ENCODE measurements around the gene PALM2AKAP2. TPM values are rescaled to one million over a fixed set of nuclear protein-coding genes. Genes with fewer than 3 reads are reported as not detected.

The PALM2AKAP2 gene
- total RNA-seq, 1 donor from 2014 or later: 10.1 TPM

GRCh38 chr9:109775516-109775915, 4.5 kb upstream of the PALM2AKAP2 start:
- TF ChIP-seq, protein P1, sequence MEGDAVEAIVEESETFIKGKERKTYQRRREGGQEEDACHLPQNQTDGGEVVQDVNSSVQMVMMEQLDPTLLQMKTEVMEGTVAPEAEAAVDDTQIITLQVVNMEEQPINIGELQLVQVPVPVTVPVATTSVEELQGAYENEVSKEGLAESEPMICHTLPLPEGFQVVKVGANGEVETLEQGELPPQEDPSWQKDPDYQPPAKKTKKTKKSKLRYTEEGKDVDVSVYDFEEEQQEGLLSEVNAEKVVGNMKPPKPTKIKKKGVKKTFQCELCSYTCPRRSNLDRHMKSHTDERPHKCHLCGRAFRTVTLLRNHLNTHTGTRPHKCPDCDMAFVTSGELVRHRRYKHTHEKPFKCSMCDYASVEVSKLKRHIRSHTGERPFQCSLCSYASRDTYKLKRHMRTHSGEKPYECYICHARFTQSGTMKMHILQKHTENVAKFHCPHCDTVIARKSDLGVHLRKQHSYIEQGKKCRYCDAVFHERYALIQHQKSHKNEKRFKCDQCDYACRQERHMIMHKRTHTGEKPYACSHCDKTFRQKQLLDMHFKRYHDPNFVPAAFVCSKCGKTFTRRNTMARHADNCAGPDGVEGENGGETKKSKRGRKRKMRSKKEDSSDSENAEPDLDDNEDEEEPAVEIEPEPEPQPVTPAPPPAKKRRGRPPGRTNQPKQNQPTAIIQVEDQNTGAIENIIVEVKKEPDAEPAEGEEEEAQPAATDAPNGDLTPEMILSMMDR (IDR thresholded peaks at IDR 0.05; ENCODE audit: insufficient read depth, low read length, poor library complexity, severe bottlenecking): no peak
- Histone ChIP-seq H3K27me3 (ENCODE audit: control insufficient read depth, insufficient read depth, low read length) (no peaks in the 10 kb centered on the region), H3K36me3 (ENCODE audit: control insufficient read depth, insufficient read depth, low read length) (no peaks in the 10 kb centered on the region), H3K4me3 (ENCODE audit: low read depth, low read length) (no peak overlapping the region)
- no peak for DNase-seq (ENCODE audit: low read depth)

DNA sequence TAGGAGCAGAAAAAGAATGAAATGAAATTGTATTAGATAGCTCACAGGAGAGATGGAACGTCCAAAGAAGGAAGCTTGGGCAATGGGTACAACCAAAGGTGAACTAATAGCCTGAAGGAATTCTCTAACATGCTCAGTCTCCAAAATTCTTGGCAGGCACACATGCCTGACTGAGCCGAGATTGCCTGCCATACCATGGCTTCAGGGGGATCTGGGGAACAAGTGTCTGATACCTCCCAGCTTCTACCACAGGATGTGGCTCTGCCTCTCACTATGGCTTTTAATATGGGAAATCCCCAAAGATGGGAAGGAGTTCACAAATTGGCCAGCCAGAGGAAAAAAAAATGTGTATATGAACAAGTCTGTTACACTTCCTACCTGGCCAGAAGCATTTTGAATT, 3.6 kb upstream of the PALM2AKAP2 start:
- Histone ChIP-seq H3K4me3 (ENCODE audit: low read depth, low read length) (no peak overlapping the region), H3K36me3 (ENCODE audit: control insufficient read depth, insufficient read depth, low read length) (no peaks in the 10 kb centered on the region), H3K27me3 (ENCODE audit: control insufficient read depth, insufficient read depth, low read length) (no peaks in the 10 kb centered on the region)
- TF ChIP-seq, protein P1 (IDR thresholded peaks at IDR 0.05; ENCODE audit: insufficient read depth, low read length, poor library complexity, severe bottlenecking): no peak
- DNase-seq (ENCODE audit: low read depth): no peak

GRCh38 chr9:109780453-109781033, 545 bp downstream of the PALM2AKAP2 start:
- no peaks in the 10 kb centered on the region for H3K27me3 ChIP-seq (ENCODE audit: control insufficient read depth, insufficient read depth, low read length)
- no peak for DNase-seq (ENCODE audit: low read depth)
- TF ChIP-seq, protein P1 (IDR thresholded peaks at IDR 0.05; ENCODE audit: insufficient read depth, low read length, poor library complexity, severe bottlenecking): no peak
- H3K36me3 ChIP-seq (ENCODE audit: control insufficient read depth, insufficient read depth, low read length): no peaks in the 10 kb centered on the region
- peak overlapping the region; percentile 77 for H3K4me3 ChIP-seq (ENCODE audit: low read depth, low read length)

DNA sequence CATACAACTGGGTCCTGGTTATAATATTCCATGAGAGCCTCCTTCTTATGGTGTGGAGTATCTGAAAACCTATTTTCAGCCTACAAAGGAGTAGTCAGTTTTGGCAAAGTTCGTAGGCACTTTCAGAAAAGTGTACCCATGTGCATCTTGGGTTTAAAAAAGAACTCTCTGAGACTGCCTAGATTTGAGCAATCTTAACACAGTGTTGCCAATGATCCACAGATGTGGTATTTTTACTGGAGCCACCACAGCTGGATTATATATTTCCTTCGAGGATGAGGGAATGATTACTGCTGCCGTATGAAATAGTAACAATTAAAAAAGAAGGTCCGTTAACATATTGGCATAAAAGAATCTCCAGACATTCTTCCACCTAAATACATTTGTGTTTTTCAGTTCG, 1.1 kb downstream of the PALM2AKAP2 start:
- H3K27me3 ChIP-seq (ENCODE audit: control insufficient read depth, insufficient read depth, low read length): no peaks in the 10 kb centered on the region
- TF ChIP-seq, protein P1 (IDR thresholded peaks at IDR 0.05; ENCODE audit: insufficient read depth, low read length, poor library complexity, severe bottlenecking): no peak
- H3K36me3 ChIP-seq (ENCODE audit: control insufficient read depth, insufficient read depth, low read length): no peaks in the 10 kb centered on the region
- peak overlapping the region; percentile 77 for H3K4me3 ChIP-seq (ENCODE audit: low read depth, low read length)
- DNase-seq (ENCODE audit: low read depth): no peak

DNA sequence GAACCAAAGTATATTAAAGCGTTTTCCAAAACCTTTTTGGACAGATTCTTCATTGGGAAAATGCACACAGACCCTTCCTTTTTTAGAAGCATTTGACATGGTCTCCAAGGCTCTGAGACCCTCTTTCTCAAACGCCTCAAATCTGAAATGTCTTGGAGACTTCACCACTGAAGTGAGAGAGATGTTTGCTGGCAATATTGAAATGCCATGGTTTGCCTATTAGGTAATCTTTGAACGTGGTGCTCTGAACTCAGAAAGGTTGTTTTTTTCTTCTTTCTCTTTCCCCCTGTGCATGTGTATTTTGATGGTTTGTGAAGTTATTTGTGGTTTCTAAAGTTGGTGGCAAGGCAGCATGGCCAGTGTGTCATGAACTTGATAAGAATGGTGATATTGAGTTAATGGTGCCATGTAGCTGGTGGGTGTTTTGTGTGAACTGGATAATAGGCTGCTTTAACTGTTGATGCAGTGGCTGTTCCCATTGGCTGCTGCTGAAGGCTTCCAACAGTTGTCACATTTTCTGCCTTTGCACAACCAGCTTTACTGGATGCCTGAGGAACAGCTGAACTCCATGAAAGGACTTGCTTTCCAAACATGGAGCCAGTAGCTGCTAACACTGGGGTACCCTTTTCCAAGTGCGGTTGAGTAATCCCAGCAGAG, 1.7 kb downstream of the PALM2AKAP2 start:
- DNase-seq (ENCODE audit: low read depth): no peak

More for the DNA sequence above, 1.7 kb downstream of the PALM2AKAP2 start:
- peak overlapping the region; percentile 8 for H3K4me3 ChIP-seq (ENCODE audit: low read depth, low read length)
- TF ChIP-seq, protein P1 (IDR thresholded peaks at IDR 0.05; ENCODE audit: insufficient read depth, low read length, poor library complexity, severe bottlenecking): no peak
- no peaks in the 10 kb centered on the region for H3K36me3 ChIP-seq (ENCODE audit: control insufficient read depth, insufficient read depth, low read length)
- no peaks in the 10 kb centered on the region for H3K27me3 ChIP-seq (ENCODE audit: control insufficient read depth, insufficient read depth, low read length)
